Kasumi-1 (cell line): Measurements from ENCODE around the gene ARMC2.
"Not testable (repeated sequence)": the region's sequence is repeated elsewhere in the genome, so short reads cannot be mapped to it uniquely, and the experiment has no call there.

Experiments
- DNase-seq, 2 experiments: peaks; one replicate each; lab custom pipeline; 2025; lab: John Stamatoyannopoulos, UW

The ARMC2 gene

DNA sequence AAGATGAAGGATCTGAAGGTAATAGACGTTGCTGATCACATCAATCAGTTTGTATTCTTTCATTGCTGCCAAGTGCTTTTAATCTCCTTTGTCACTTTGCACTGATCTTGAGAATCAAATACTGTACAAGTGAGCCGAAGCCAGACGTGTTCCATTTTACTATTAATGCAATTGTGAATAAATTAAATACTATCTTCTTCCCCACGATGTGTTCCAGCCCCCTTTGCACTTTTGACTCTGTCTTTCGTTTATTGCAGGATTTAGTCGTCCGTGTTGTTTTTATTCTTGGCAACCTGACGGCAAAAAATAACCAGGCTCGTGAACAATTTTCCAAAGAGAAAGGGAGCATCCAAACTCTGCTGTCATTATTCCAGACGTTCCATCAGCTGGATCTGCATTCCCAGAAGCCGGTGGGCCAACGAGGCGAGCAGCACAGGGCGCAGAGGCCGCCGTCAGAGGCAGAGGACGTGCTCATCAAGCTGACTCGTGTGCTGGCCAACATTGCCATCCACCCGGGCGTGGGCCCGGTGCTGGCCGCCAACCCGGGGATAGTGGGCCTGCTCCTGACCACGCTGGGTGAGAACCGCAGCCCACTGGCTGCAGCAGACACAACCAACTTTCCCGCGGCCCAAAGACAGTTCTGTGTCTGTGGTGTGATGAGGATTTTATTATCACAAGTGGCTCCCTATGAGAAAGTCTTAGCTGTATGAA lies 104.7 kb downstream of the ARMC2 start:
- DNase-seq, result no peak

DNA sequence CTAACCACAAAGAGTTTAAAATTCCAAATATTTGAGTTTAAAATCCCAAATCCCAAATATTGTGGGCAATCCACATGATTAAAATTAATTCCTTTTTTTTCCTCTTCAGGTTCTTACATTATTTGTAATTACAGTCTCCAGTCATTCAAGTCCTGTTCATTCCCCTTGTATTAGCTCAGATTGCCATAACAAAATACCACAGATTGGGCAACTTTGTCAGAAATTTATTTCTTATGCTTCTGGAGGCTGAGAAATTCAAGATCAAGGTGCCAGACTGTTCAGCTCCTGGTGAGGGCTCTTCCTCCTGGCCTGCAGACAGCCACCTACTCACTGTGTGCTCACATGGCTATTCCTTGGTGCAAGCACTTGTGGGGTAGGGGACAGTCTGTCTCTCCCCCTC lies 105.5 kb downstream of the ARMC2 start:
- no peak for DNase-seq

GRCh38 chr6:108955329-108955949 lies 107.2 kb downstream of the ARMC2 start:
- DNase-seq, result no peak

- DNase-seq, result no peak
These were observed 109.0 kb downstream of the ARMC2 start for GRCh38 chr6:108957221-108957620.

- peak; percentile 68 to 70 for DNase-seq
These were observed 110.9 kb downstream of the ARMC2 start for GRCh38 chr6:108958900-108959770.

DNA sequence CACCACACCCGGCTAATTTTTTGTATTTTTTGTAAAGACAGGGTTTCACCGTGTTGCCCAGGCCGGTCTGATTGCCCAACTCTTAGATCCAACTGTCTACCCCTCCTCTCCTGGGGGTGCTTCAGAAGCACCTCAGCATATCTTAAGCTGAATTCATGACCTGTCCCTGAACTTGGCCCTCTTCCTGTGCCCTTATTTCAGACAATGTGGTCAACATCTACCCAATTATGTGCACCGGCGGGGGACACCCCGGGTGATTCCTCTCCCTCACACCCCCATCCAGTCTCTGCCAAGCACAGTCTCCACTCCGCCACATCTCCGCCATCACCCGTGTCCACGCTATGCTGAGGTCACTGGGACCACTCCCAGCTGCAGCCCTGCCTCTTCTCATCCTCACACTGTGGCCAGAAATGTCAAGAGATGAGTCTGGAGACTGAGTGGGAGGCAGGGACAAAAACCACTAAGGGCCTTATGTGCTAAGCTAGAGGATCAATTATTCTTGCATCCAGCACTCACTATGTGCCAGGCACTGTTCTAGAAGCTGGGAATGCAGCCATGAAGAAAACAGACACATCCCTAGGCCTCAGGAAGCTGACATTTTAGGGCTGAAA lies 111.9 kb downstream of the ARMC2 start:
- no peak for DNase-seq

- DNase-seq, result no peak
These were observed 112.4 kb downstream of the ARMC2 start for GRCh38 chr6:108960601-108961000.

GRCh38 chr6:108961077-108961476 lies 112.9 kb downstream of the ARMC2 start:
- DNase-seq, result no peak

DNA sequence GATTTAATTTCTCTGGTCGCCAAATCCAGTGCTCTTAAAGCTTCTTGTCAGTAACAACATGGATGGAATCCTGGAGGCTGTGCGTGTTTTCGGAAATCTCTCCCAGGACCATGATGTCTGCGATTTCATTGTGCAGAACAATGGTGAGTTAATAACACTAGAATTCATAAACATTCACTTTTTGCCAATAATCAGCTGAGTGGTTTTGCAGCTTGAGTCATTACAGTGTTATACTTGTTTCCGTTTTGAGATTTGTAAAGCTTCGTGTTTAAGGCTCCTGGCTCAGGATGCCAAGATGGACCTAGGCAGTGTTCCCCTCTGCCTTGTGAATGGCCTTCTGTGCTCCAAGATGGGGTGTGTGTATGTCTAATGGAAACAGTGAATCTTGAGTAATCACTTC lies 113.8 kb downstream of the ARMC2 start:
- no peak for DNase-seq

GRCh38 chr6:108966251-108966650 lies 118.0 kb downstream of the ARMC2 start:
- no peak for DNase-seq

DNA sequence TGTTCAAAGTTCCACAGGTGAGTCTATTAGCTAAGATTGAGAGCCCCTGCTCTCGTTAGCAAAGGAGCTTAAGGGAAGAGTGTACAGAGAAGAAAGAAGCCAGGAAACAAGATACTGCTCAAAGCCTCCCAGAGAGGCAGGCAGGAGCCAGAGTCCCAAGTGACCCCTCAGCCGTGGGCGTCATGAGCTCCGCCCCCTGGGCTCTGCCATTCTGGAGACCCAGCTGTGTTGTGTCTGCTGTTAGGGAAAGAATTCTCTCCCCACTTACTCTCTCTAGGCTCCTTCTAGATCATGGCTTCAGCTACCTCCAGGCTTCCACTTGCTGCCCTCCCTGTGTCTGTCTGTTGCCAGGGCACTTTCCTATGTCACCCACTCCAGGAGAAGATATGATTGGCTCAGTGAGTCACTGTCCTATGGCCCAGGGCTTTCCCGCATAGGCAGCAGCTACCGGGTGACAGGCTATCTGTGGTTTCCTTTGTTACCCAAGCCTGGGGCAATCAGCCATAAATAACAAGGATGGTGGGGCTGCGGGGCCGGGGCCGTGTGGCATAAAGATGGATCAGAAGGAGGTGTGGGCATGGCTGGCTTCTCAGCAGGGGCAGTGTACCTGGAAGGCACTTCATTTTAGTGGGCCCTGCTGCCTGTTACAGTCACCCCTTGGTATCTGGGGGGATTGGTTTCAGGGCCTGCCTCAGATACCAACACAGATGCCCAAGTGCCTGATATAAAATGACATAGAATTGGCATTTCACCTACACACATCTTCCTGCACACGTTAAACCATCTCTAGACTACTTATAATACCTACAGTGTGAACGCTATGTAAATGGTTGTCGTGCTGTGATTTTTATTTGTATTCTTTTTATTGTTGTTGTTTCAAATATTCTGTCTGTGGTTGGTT lies 118.9 kb downstream of the ARMC2 start:
- DNase-seq, result peak; percentile 87

GRCh38 chr6:108968325-108969316 lies 120.4 kb downstream of the ARMC2 start:
- DNase-seq, result peak; percentile 69 to 79

- DNase-seq, result no peak
These were observed 121.6 kb downstream of the ARMC2 start for GRCh38 chr6:108969776-108970175.

DNA sequence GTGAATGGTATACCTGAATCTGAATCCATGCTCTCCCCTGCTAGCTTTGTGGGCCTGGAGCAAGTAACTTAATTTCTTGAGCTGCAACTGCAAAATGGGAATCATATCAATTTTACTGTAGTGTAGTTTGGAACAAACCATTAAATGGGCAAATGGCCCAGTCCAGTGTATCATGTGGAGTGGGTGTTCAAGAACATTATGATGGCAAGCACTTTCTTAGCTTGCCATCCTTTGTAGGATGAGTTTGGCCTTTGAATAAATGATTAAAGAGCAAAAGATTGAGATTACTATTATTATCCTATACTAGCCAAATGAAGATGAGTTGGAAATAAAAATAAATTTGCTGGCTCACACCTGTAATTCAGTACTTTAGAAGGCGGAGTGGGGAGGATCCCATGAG lies 126.0 kb downstream of the ARMC2 start:
- no peak for DNase-seq

GRCh38 chr6:108978638-108979037 lies 130.4 kb downstream of the ARMC2 start:
- DNase-seq, result not testable (repeated sequence)

GRCh38 chr6:108982154-108983113 lies 134.2 kb downstream of the ARMC2 start:
- DNase-seq, result no peak

DNA sequence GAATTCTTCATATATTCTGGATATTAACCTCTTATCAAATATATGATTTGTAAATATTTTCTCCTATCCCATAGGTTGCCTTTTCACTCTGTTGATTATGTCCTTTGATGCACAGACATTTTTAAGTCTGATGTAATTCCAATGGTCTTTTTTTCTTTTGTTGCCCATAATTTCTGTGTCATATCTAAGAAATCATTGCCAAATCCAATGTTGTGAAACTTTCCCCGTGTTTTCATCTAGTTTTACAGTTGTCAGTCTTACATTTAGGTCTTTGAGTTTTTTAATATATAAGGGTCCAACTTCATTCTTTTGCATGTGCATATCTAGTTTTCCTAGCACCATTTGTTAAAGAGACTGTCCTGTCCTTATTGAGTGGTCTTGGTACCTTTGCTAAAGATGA lies 134.9 kb downstream of the ARMC2 start:
- DNase-seq, result no peak

DNA sequence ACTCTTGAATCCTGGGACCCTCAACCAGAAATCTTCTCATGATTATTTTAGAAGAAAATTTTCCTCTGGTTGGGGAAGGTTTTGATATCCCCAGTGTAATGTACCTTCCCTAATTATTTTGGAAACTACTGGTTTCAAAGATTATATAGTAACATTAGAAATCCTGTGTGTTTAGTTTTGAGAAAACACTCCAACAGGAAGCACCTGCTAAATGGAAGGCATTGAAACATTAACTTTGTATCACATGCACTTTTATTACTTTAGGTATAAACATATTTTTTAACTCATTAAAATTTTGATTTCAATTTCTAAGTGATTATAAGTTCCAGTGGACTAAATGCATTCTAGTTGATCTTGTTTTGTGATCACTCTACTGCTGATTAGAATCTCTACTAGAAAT lies 137.1 kb downstream of the ARMC2 start:
- DNase-seq, result no peak

DNA sequence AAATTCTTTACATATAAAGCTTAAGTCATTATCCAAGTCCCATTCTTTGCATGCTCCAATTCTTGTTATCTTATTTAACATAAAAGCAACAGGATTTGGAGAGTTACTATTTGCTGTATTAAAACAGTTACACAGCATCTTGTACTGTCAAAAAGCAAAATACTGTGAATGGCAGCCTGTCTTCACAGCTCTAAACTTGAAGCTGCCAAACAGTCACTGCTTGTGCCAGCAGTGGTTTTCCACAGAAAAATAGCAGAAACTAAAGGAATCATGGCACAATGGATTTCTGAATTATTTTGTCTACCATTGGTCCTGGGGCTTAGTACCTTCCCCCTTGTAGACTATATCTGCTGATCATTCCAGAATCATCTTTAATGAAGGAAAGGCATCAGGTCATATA lies 138.9 kb downstream of the ARMC2 start:
- DNase-seq, result no peak
